Measurements from ENCODE around the gene MYRF. TPM values are rescaled to one million over a fixed set of nuclear protein-coding genes. Genes with fewer than 3 reads are reported as not detected.
A peak's percentile ranks its signal among the peaks of the same experiment; 100 is the strongest.

MYRF gene
- total RNA-seq, 1 donor from 2014 or later, result 62.1 TPM

DNA sequence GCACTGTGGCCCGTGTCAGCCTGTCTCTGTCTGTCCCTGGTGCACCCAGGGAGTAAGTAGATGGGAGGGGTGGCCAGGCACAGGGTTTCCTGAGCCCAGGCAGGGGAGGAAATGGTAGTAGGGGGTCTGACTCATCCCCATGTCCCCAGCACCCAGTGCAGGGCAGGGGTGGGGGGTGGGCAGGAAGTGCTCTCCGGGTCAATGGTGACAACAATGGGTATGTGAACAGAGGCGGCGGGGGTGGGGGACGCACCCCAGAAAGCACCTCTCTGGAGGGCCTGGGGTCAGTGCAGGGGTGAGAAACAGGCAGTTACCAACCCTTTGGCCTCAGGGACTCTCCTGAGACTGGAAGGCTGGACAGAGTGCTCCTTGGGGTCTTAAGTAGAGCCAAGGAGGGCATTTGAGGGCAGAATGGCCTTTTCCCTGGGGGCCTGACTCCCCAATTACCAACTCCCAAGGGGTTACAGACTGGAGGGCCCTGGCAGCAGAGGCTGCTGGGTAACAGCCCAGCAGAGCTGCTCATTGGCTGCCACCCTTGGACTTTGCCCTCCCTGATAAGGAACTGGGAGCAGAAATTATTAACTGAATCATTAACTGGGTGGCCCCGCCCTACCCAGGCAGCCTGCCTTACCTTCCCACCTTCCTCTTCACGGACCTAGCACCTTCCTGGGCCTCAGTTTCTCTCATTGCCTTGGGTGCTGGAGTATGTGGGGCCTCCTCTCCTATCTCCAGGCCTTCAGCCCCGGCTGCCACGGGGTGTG, 4.2 kb downstream of the MYRF start:
- peaks cover 21% of the 10 kb centered on the region for H3K4me1 Mint-ChIP-seq (ENCODE audit: unreplicated experiment)

DNA sequence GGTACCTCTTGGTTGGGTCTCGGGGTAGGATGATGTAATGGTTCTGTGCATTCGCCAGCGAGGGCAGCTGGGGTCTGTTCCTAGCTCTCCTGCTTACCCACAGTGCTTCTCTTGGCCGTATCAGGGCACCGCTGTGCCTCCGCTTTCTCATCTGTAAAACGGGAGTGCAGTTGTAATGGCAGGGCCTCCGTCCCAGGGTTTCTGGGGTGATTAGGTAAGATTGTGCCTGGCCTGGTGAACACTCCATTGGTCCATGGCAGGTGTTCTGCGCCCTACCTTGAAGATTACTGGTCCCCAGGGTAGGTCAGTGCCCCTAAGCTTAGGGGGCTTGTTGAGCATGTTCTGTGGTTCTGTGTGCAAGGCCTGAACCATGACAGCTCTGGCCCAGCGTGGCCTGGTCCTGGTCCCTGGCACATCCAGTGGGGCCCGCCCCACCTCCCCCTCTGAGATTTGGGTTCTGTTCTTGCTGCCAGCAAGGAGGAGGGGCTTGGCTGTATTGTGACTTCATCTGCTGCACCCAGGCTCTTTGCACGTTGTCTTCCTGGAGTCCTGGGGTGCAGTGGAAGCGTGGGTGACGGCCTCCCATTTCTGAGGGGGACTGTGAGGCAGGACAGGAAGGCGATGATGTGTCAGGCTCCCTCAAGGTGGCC, 4.9 kb downstream of the MYRF start:
- Mint-ChIP-seq H3K9me3 (no peaks in the 10 kb centered on the region), H3K36me3 (no peaks in the 10 kb centered on the region), H3K4me1 (ENCODE audit: unreplicated experiment) (peaks cover 27% of the 10 kb centered on the region), H3K27ac (peak overlapping the region; percentile 89), H3K4me3 (peak overlapping the region; percentile 59), H3K27me3 (peaks cover 8% of the 10 kb centered on the region)
- no peak for DNase-seq (ENCODE audit: extremely low spot score, unreplicated experiment)
- TF ChIP-seq, protein P1, sequence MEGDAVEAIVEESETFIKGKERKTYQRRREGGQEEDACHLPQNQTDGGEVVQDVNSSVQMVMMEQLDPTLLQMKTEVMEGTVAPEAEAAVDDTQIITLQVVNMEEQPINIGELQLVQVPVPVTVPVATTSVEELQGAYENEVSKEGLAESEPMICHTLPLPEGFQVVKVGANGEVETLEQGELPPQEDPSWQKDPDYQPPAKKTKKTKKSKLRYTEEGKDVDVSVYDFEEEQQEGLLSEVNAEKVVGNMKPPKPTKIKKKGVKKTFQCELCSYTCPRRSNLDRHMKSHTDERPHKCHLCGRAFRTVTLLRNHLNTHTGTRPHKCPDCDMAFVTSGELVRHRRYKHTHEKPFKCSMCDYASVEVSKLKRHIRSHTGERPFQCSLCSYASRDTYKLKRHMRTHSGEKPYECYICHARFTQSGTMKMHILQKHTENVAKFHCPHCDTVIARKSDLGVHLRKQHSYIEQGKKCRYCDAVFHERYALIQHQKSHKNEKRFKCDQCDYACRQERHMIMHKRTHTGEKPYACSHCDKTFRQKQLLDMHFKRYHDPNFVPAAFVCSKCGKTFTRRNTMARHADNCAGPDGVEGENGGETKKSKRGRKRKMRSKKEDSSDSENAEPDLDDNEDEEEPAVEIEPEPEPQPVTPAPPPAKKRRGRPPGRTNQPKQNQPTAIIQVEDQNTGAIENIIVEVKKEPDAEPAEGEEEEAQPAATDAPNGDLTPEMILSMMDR (conservative IDR thresholded peaks at IDR 0.05), result no peak

More for the DNA sequence above, 4.2 kb downstream of the MYRF start:
- TF ChIP-seq, protein P1 (conservative IDR thresholded peaks at IDR 0.05), result no peak
- no peak for DNase-seq (ENCODE audit: extremely low spot score, unreplicated experiment)
- Mint-ChIP-seq H3K36me3 (no peaks in the 10 kb centered on the region), H3K27ac (peak overlapping the region; percentile 89), H3K4me3 (peak overlapping the region; percentile 59), H3K27me3 (peaks cover 12% of the 10 kb centered on the region), H3K9me3 (no peaks in the 10 kb centered on the region)

DNA sequence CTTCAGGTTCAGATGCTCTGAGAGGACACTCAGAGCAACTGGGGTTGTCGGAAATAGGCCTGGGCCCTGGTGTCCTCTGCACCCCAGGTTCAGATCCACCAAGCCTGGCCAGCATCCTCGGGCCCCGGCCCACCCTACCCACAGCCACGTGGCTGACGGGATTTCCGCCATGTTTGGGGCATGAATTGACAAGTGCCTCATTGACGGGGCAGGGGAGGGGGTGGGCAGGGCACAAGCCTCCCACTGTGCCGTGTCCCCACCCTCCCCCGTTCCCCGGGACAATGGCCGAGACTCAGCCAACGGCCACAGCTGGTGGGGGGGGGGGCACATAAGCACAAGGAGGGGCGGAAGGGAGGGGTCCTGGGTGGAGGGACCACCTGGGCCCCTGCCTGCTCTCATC, 8.5 kb downstream of the MYRF start:
- Mint-ChIP-seq H3K4me3 (no peak overlapping the region), H3K9me3 (no peaks in the 10 kb centered on the region), H3K27ac (no peak overlapping the region), H3K27me3 (no peaks in the 10 kb centered on the region), H3K36me3 (no peaks in the 10 kb centered on the region), H3K4me1 (ENCODE audit: unreplicated experiment) (peaks cover 35% of the 10 kb centered on the region)
- DNase-seq (ENCODE audit: extremely low spot score, unreplicated experiment), result no peak
- TF ChIP-seq, protein P1 (conservative IDR thresholded peaks at IDR 0.05), result no peak

DNA sequence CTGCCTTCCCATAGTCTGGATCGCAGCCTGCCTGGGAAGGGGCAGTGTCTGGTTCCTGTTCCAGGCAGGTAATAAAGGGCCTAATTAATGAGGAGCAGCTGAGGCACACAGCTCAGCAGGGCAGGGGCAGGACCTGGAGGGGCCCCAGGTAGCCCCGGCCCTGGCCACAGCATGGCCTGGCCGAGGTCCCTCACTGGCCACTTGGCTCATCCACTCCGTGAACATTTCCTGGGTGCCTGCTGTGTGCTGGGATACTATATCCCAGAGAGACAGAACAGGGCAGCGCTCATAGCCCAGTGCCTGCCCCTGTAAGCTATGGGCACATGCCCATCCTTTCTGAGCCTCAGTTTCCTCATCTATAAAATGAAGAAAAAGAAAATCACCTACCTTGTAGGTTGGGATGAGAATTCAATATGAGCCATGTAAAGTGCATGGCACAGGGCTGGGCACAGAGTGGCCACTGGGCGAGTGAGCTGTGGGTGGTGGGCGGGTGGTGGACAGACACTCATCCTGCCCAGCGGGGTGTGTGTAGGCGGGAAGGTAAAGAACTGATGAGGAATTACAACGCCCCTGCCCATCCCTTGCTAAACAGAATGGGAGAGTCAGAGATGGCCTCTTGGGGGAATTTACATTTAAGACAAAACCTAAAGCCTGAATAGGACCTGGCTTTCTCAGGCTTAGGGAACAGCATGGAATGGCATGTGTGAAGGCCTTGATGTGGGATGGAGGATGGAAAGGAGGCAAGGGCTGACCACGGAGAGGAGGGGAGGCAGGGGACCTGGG, 9.2 kb downstream of the MYRF start:
- no peaks in the 10 kb centered on the region for H3K9me3 Mint-ChIP-seq
- peak overlapping the region; percentile 61 for H3K4me3 Mint-ChIP-seq
- H3K4me1 Mint-ChIP-seq (ENCODE audit: unreplicated experiment), result peaks cover 31% of the 10 kb centered on the region
- peak overlapping the region; percentile 54 for H3K27ac Mint-ChIP-seq
- H3K27me3 Mint-ChIP-seq, result no peaks in the 10 kb centered on the region
- TF ChIP-seq, protein P1 (conservative IDR thresholded peaks at IDR 0.05), result no peak
- DNase-seq (ENCODE audit: extremely low spot score, unreplicated experiment), result no peak
- H3K36me3 Mint-ChIP-seq, result no peaks in the 10 kb centered on the region

DNA sequence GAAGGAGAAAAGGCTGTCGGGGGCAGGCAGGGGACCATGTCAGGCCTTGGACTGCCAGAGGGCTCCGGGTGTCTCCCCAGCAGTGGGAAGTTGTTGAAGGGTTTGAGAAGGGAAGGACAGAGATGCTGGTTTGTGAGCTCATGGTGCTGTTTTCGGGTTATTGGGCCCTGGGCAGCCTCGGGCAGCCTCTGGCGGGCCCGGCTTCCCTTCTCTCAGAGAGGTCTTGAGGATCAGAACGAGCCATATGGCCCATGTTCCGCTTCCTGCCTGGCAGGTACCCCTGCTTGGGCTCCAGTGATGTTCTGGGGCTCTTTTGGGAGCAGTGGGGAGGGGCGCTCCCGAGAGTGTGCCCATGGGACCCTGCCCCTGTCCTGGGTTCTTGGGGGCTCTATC, 9.8 kb downstream of the MYRF start:
- Mint-ChIP-seq H3K27ac (peak overlapping the region; percentile 54), H3K4me3 (peak overlapping the region; percentile 61), H3K36me3 (no peaks in the 10 kb centered on the region), H3K9me3 (no peaks in the 10 kb centered on the region), H3K27me3 (no peaks in the 10 kb centered on the region), H3K4me1 (ENCODE audit: unreplicated experiment) (peaks cover 26% of the 10 kb centered on the region)
- TF ChIP-seq, protein P1 (conservative IDR thresholded peaks at IDR 0.05), result no peak
- no peak for DNase-seq (ENCODE audit: extremely low spot score, unreplicated experiment)

Measured in type B pancreatic cell (in vitro differentiated cells).